Uterus (tissue), 4 donors: ENCODE data around the gene CEACAM16. TPM values are rescaled to one million over a fixed set of nuclear protein-coding genes. Genes with fewer than 3 reads are reported as not detected.
A peak's percentile ranks its signal among the peaks of the same experiment; 100 is the strongest.

Experiments
- DNase-seq, 2 donors: peaks; one replicate each; pipeline ENCODE4 v3.0.0-alpha.2; 2019 to 2020
- H3K27ac ChIP-seq, 2 donors: fragments of 200-600 bp; sonication (generic); 1 replicate in 1 of 2; 2 replicates in 1 of 2; pipeline ENCODE4 v1.5.1; 2016 to 2018
- H3K27me3 ChIP-seq, 2 donors: fragments of 200-600 bp; sonication (generic); one replicate each; pipeline ENCODE4 v1.5.1; 2018 to 2019; ENCODE audit warnings: control low read depth in 1 of 2
- H3K36me3 ChIP-seq, 2 donors: fragments of 200-600 bp; sonication (generic); one replicate each; pipeline ENCODE4 v1.5.1; 2019; ENCODE audit warnings: control low read depth in 1 of 2
- H3K4me1 ChIP-seq, 2 donors: fragments of 200-600 bp; sonication (generic); one replicate each; pipeline ENCODE4 v1.5.1; 2018 to 2019; ENCODE audit warnings: control low read depth in 1 of 2
- H3K4me3 ChIP-seq, 2 donors: fragments of 200-600 bp; sonication (generic); 1 replicate in 1 of 2; 2 replicates in 1 of 2; pipeline ENCODE4 v1.5.1; 2018 to 2019; ENCODE audit warnings: mild to moderate bottlenecking in 1 of 2
- H3K9me3 ChIP-seq, 2 donors: fragments of 200-600 bp; sonication (generic); one replicate each; pipeline ENCODE4 v1.5.1; 2019; ENCODE audit warnings: control low read depth in 1 of 2
- CTCF ChIP-seq, 4 experiments: fragments of 200-600 bp in 2 of 4; fragments of 450-650 bp in 2 of 4; sonication (generic) in 2 of 4; IDR thresholded peaks; one replicate each; pipeline ENCODE4 v1.5.1; 2016 to 2019; ENCODE audit warnings: antibody characterized with exemption in 4 of 4, mild to moderate bottlenecking in 2 of 4, moderate library complexity in 1 of 4
- POLR2A ChIP-seq, 2 donors: fragments of 450-650 bp; IDR thresholded peaks; one replicate each; pipeline ENCODE4 v1.6.1; 2016; ENCODE audit warnings: antibody characterized with exemption in 2 of 2, mild to moderate bottlenecking in 1 of 2, moderate library complexity in 1 of 2
- intact Hi-C: fragments of 100-400 bp; cut with DNase I; formaldehyde crosslinking; loops from one replicate; pipeline ENCODE4 v1.15.1; 2023; ENCODE audit warnings: low total_unique reads
- total RNA-seq, 4 donors: library from RNA; depleted of rRNA in 3 of 4; stranded (reverse); fragments of >200 nt in 3 of 4; gene quantifications; one replicate each; pipeline versions ENCODE4 v1.1.0 to v1.2.4, GENCODE V29; 2014 to 2023
- donor health status: DM: yes; HTN: yes; CAD: no.

The CEACAM16 gene
- total RNA-seq, 4 donors from 2014 or later = not detected

DNA sequence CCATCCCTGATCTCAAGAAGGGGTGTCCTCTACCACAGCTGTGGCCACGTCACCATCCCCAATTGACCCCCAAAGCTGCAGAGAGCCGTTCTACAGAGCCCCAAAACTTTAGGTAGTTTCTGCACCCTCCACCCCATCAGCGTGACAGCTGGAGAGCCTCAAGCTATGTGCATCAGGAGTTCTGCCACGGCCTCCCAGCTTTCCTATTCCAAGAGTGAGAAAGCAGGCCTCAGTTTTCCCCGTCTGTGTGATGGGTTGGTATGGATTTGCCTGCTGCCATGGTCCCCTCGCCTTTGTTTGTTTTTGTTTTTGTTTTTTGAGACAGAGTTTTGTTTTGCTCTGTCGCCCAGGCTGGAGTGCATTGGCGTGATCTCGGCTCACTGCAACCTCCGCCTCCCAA lies 51.0 kb downstream of the CEACAM16 start:
- DNase-seq = no peak
- no peaks in the 10 kb centered on the region for H3K36me3 ChIP-seq
- intact Hi-C loops = no loop called here
- peak overlapping the region; percentile 91 to 94 for H3K27ac ChIP-seq
- H3K27me3 ChIP-seq = no peaks in the 10 kb centered on the region
- peaks cover 0 to 13% of the 10 kb centered on the region in 2 donors for H3K4me1 ChIP-seq
- no peaks in the 10 kb centered on the region for H3K9me3 ChIP-seq
- H3K4me3 ChIP-seq = peak overlapping the region in 1 of 2 donors; percentile 76
- TF ChIP-seq CTCF (IDR thresholded peaks at IDR 0.05) (no peak), POLR2A (IDR thresholded peaks at IDR 0.05) (no peak)

DNA sequence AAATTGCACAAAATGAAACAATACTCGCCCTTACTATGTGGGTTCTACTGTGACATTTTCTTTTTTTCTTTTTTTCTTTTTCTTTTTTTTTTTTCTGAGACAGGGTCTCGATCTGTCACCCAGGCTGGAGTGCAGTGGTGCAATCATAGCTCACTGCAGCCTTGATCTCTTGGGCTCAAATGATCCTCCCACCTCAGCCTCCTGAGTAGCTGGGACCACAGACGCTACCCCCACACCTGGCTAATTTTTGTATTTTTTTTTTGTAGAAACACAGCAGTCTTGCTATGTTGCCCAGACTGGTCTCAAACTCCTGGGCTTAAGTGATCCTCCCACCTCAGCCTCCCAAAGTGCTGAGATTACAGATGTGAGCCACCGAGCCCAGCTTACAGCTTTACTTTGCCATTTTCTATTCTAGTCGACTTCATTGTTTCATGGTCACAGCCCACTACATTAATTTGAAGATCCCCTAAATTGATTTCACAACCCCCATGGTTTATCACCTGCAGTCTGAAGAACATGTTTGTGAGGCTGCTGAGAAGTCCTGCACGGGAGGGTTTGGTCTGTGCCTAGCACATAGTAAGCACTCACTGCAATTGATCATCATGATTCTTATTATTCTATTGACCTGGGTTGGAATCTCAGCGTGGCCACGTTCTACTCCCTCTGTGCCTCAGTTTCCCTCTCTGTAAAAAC lies 53.3 kb downstream of the CEACAM16 start:
- peak overlapping the region; percentile 83 to 87 for H3K27ac ChIP-seq
- DNase-seq = no peak
- H3K9me3 ChIP-seq = no peaks in the 10 kb centered on the region
- no peaks in the 10 kb centered on the region for H3K36me3 ChIP-seq
- H3K4me1 ChIP-seq = peaks cover 0 to 29% of the 10 kb centered on the region in 2 donors
- H3K27me3 ChIP-seq = no peaks in the 10 kb centered on the region
- intact Hi-C loops = no loop called here
- TF ChIP-seq POLR2A (IDR thresholded peaks at IDR 0.05) = no peak
- no peak for TF ChIP-seq CTCF (IDR thresholded peaks at IDR 0.05)
- H3K4me3 ChIP-seq = no peak overlapping the region

GRCh38 chr19:44752816-44753625 lies 54.1 kb downstream of the CEACAM16 start:
- intact Hi-C loops = no loop called here
- H3K36me3 ChIP-seq = no peaks in the 10 kb centered on the region
- peak overlapping the region; percentile 36 for H3K4me3 ChIP-seq
- H3K9me3 ChIP-seq = no peaks in the 10 kb centered on the region
- H3K4me1 ChIP-seq = peaks cover 0 to 33% of the 10 kb centered on the region in 2 donors
- TF ChIP-seq CTCF (IDR thresholded peaks at IDR 0.05) = no peak
- peak in 1 of 2 donors; percentile 27 for TF ChIP-seq POLR2A (IDR thresholded peaks at IDR 0.05)
- H3K27ac ChIP-seq = peak overlapping the region; percentile 83 to 87
- no peaks in the 10 kb centered on the region for H3K27me3 ChIP-seq
- DNase-seq = peak; percentile 84 to 91

DNA sequence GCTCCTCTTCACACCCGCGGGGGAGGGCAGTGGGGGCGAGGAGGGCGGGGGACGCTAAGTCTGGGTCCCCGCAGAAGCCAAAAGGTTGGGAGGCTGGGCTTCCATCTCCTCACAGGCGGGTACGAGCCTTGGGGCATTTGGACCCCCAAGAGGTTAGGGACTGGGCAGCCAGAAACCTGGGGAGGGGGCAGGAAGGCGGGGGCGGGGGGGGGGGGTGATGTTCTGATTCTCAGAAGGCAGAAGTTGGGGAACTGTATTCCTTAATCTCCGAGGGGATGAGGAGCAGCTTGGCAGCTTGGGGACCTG lies 54.6 kb downstream of the CEACAM16 start:
- Histone ChIP-seq H3K9me3 (no peaks in the 10 kb centered on the region), H3K27ac (peak overlapping the region; percentile 83 to 87), H3K4me1 (peaks cover 0 to 33% of the 10 kb centered on the region in 2 donors), H3K27me3 (no peaks in the 10 kb centered on the region), H3K36me3 (no peaks in the 10 kb centered on the region), H3K4me3 (peak overlapping the region; percentile 36)
- no peak for DNase-seq
- TF ChIP-seq CTCF (IDR thresholded peaks at IDR 0.05) (no peak), POLR2A (IDR thresholded peaks at IDR 0.05) (no peak)
- intact Hi-C loops = no loop called here
